GM12864 (cell line): Measurements from ENCODE around the gene USF2.
"Not testable (repeated sequence)": the region's sequence is repeated elsewhere in the genome, so short reads cannot be mapped to it uniquely, and the experiment has no call there.

Experiments
- DNase-seq: peaks from one replicate; pipeline ENCODE4 v3.0.0-alpha.2; 2011; ENCODE audit warnings: low read depth
- H3K4me3 ChIP-seq: 2 replicates; pipeline ENCODE4 v1.5.1; 2011; ENCODE audit warnings: mild to moderate bottlenecking, low read depth, low read length, control low read depth
- CTCF ChIP-seq: IDR thresholded peaks from 2 replicates; pipeline ENCODE4 v1.5.1; 2011; ENCODE audit warnings: low read depth, mild to moderate bottlenecking, moderate library complexity, low read length, control low read depth, inconsistent platforms; ENCODE audit errors: missing control alignments

The USF2 gene

GRCh38 chr19:35268536-35269437, at the start of gene USF2:
TSS of gene USF2 (plus strand) at chr19:35268962. CDS start at chr19:35269102, 140 bp downstream.
- no peak for TF ChIP-seq CTCF

GRCh38 chr19:35219008-35219407, 49.8 kb upstream of the USF2 start:
- no peak overlapping the region for H3K4me3 ChIP-seq
- no peak for TF ChIP-seq CTCF
- no peak for DNase-seq

More at GRCh38 chr19:35268536-35269437, at the start of gene USF2:
- DNase-seq = no peak
- peak within 1 kb of the TSS; percentile 87 for H3K4me3 ChIP-seq

GRCh38 chr19:35220315-35220921, 48.3 kb upstream of the USF2 start:
- no peak for TF ChIP-seq CTCF
- H3K4me3 ChIP-seq = no peak overlapping the region
- no peak for DNase-seq

- not testable (repeated sequence) for DNase-seq, H3K4me3 ChIP-seq
These were observed 47.7 kb upstream of the USF2 start for GRCh38 chr19:35220973-35221590.

GRCh38 chr19:35222373-35223015, 46.3 kb upstream of the USF2 start:
- no peak for DNase-seq
- no peak overlapping the region for H3K4me3 ChIP-seq
- no peak for TF ChIP-seq CTCF

- H3K4me3 ChIP-seq = no peak overlapping the region
- DNase-seq = no peak
- no peak for TF ChIP-seq CTCF
These were observed 45.5 kb upstream of the USF2 start for GRCh38 chr19:35223084-35223790.
